GM19467 (cell line): ENCODE results near the gene NR5A1.

Experiments
- ATAC-seq: cut with Tn5 transposase; IDR thresholded peaks from one replicate; pipeline ENCODE4 v1.9.1; 2021; ENCODE audit warnings: mild to moderate bottlenecking, moderate library complexity; ENCODE audit not compliant: unreplicated experiment

NR5A1 gene

GRCh38 chr9:124483481-124483880, 23.7 kb downstream of the NR5A1 start:
- no peak for ATAC-seq

GRCh38 chr9:124482431-124483031, 24.7 kb downstream of the NR5A1 start:
- no peak for ATAC-seq

GRCh38 chr9:124481115-124481514, 26.1 kb downstream of the NR5A1 start:
- ATAC-seq: no peak

GRCh38 chr9:124480621-124480981, 26.6 kb downstream of the NR5A1 start:
- no peak for ATAC-seq

- no peak for ATAC-seq
Observed at GRCh38 chr9:124479947-124480620, 27.1 kb downstream of the NR5A1 start.

- no peak for ATAC-seq
Observed at GRCh38 chr9:124479371-124479770, 27.8 kb downstream of the NR5A1 start.

- no peak for ATAC-seq
Observed at GRCh38 chr9:124478354-124478753, 28.8 kb downstream of the NR5A1 start.

GRCh38 chr9:124477648-124478285, 29.4 kb downstream of the NR5A1 start:
- no peak for ATAC-seq

GRCh38 chr9:124477211-124477647, 30.0 kb downstream of the NR5A1 start:
- no peak for ATAC-seq

GRCh38 chr9:124475868-124476690, 31.1 kb downstream of the NR5A1 start:
- no peak for ATAC-seq

GRCh38 chr9:124475158-124475867, 31.9 kb downstream of the NR5A1 start:
- no peak for ATAC-seq

GRCh38 chr9:124474151-124474550, 33.0 kb downstream of the NR5A1 start:
- ATAC-seq: no peak

GRCh38 chr9:124473310-124473709, 33.9 kb downstream of the NR5A1 start:
- ATAC-seq: no peak

GRCh38 chr9:124472770-124473169, 34.4 kb downstream of the NR5A1 start:
- no peak for ATAC-seq

GRCh38 chr9:124471761-124472160, 35.4 kb downstream of the NR5A1 start:
- no peak for ATAC-seq

- no peak for ATAC-seq
Observed at GRCh38 chr9:124470726-124471125, 36.5 kb downstream of the NR5A1 start.

- ATAC-seq: no peak
Observed at GRCh38 chr9:124470306-124470705, 36.9 kb downstream of the NR5A1 start.

- ATAC-seq: no peak
Observed at GRCh38 chr9:124469011-124469832, 38.0 kb downstream of the NR5A1 start.

- no peak for ATAC-seq
Observed at GRCh38 chr9:124468061-124468740, 39.0 kb downstream of the NR5A1 start.
